AG20443 (cell line): ENCODE data around the gene TTLL12.

Experiments
- DNase-seq: peaks from one replicate; pipeline ENCODE4 v3.0.0; 2012; ENCODE audit warnings: low spot score, mixed read lengths

Gene TTLL12

GRCh38 chr22:43172191-43172590 is 14.7 kb downstream of the TTLL12 start:
- no peak for DNase-seq

GRCh38 chr22:43171607-43172006 is 15.3 kb downstream of the TTLL12 start:
- no peak for DNase-seq

GRCh38 chr22:43171019-43171491 is 15.9 kb downstream of the TTLL12 start:
- no peak for DNase-seq

- no peak for DNase-seq
Measured at GRCh38 chr22:43170131-43170480, 16.8 kb downstream of the TTLL12 start.

GRCh38 chr22:43169310-43170130 is 17.4 kb downstream of the TTLL12 start:
- DNase-seq: no peak

GRCh38 chr22:43168471-43169309 is 18.2 kb downstream of the TTLL12 start:
- DNase-seq: peak; percentile 93

- DNase-seq: no peak
Measured at GRCh38 chr22:43167001-43167589, 19.8 kb downstream of the TTLL12 start.

- DNase-seq: no peak
Measured at GRCh38 chr22:43166132-43166930, 20.6 kb downstream of the TTLL12 start.

- no peak for DNase-seq
Measured at GRCh38 chr22:43164636-43165035, 22.3 kb downstream of the TTLL12 start.

GRCh38 chr22:43163241-43163795 is 23.6 kb downstream of the TTLL12 start:
- no peak for DNase-seq

GRCh38 chr22:43162412-43163150 is 24.4 kb downstream of the TTLL12 start:
- DNase-seq: no peak

- no peak for DNase-seq
Measured at GRCh38 chr22:43160497-43161126, 26.3 kb downstream of the TTLL12 start.

GRCh38 chr22:43159484-43160178 is 27.3 kb downstream of the TTLL12 start:
- DNase-seq: peak; percentile 38

GRCh38 chr22:43158778-43159483 is 28.0 kb downstream of the TTLL12 start:
- no peak for DNase-seq

GRCh38 chr22:43157874-43158546 is 28.9 kb downstream of the TTLL12 start:
- DNase-seq: no peak

- DNase-seq: no peak
Measured at GRCh38 chr22:43156413-43156812, 30.5 kb downstream of the TTLL12 start.

GRCh38 chr22:43155789-43156188 is 31.1 kb downstream of the TTLL12 start:
- no peak for DNase-seq

- peak; percentile 55 for DNase-seq
Measured at GRCh38 chr22:43154887-43155536, 31.9 kb downstream of the TTLL12 start.
